Measurements from ENCODE around the gene FH.

Gene FH

GRCh38 chr1:241521718-241522117 lies 2.2 kb upstream of the FH start:
- no peak for DNase-seq

- DNase-seq: no peak
These were observed 518 bp upstream of the FH start for GRCh38 chr1:241520080-241520465.

- peak; percentile 14 for DNase-seq
These were observed 863 bp downstream of the FH start for GRCh38 chr1:241518476-241519307.

GRCh38 chr1:241513378-241513777 lies 6.2 kb downstream of the FH start:
- DNase-seq: no peak

- peak; percentile 21 for DNase-seq
These were observed 12.2 kb downstream of the FH start for GRCh38 chr1:241507189-241507863.

- DNase-seq: no peak
These were observed 16.1 kb downstream of the FH start for GRCh38 chr1:241503444-241503843.

- DNase-seq: peak; percentile 36
These were observed 19.6 kb downstream of the FH start for GRCh38 chr1:241499910-241500309.

GRCh38 chr1:241495741-241496140 lies 23.8 kb downstream of the FH start:
- no peak for DNase-seq

- no peak for DNase-seq
These were observed 30.8 kb downstream of the FH start for GRCh38 chr1:241488739-241489138.

- DNase-seq: no peak
These were observed 34.0 kb downstream of the FH start for GRCh38 chr1:241485554-241485992.

- no peak for DNase-seq
These were observed 34.4 kb downstream of the FH start for GRCh38 chr1:241485145-241485544.

GRCh38 chr1:241482761-241483250 lies 36.7 kb downstream of the FH start:
- DNase-seq: peak; percentile 82

GRCh38 chr1:241479294-241479693 lies 40.3 kb downstream of the FH start:
- no peak for DNase-seq

GRCh38 chr1:241475671-241476070 lies 43.9 kb downstream of the FH start:
- no peak for DNase-seq

GRCh38 chr1:241473026-241473425 lies 46.5 kb downstream of the FH start:
- DNase-seq: no peak

GRCh38 chr1:241470908-241471590 lies 48.5 kb downstream of the FH start:
- DNase-seq: no peak

GRCh38 chr1:241470361-241470760 lies 49.2 kb downstream of the FH start:
- no peak for DNase-seq

GRCh38 chr1:241465673-241466072 lies 53.9 kb downstream of the FH start:
- DNase-seq: no peak

GRCh38 chr1:241464985-241465384 lies 54.6 kb downstream of the FH start:
- DNase-seq: no peak

GRCh38 chr1:241462391-241462790 lies 57.2 kb downstream of the FH start:
- DNase-seq: no peak

GRCh38 chr1:241460098-241460873 lies 59.3 kb downstream of the FH start:
- DNase-seq: no peak

- DNase-seq: no peak
These were observed 60.3 kb downstream of the FH start for GRCh38 chr1:241459186-241459802.

All from fibroblast of skin of abdomen (primary cell).